Stomach (tissue), 9 donors: ENCODE results near the gene LAGE3. TPM values are rescaled to one million over a fixed set of nuclear protein-coding genes. Genes with fewer than 3 reads are reported as not detected.

Experiments used
- DNase-seq, 2 donors: peaks; one replicate each; pipeline versions ENCODE4 v3.0.0 to v3.0.0-alpha.2; 2013 to 2019
- H3K27ac ChIP-seq, 5 donors: fragments of 200-600 bp in 4 of 5; sonication (generic) in 4 of 5; one replicate each; pipeline ENCODE4 v1.5.1; 2013 to 2019; ENCODE audit warnings: mild to moderate bottlenecking in 1 of 5, moderate library complexity in 1 of 5
- H3K27me3 ChIP-seq, 3 donors: fragments of 200-600 bp; sonication (generic); one replicate each; pipeline ENCODE4 v1.5.1; 2017 to 2019; ENCODE audit warnings: mixed run types in 1 of 3
- H3K36me3 ChIP-seq, 4 donors: fragments of 200-600 bp; sonication (generic); 1 replicate in 3 of 4; 2 replicates in 1 of 4; pipeline ENCODE4 v1.5.1; 2016 to 2019
- H3K4me1 ChIP-seq, 4 donors: fragments of 200-600 bp; sonication (generic); one replicate each; pipeline ENCODE4 v1.5.1; 2016 to 2019
- H3K4me3 ChIP-seq, 4 donors: fragments of 200-600 bp; sonication (generic) in 3 of 4; one replicate each; pipeline ENCODE4 v1.5.1; 2016 to 2019; ENCODE audit warnings: mild to moderate bottlenecking in 1 of 4
- H3K9me3 ChIP-seq, 4 donors: fragments of 200-600 bp; sonication (generic); one replicate each; pipeline ENCODE4 v1.5.1; 2016 to 2019
- EP300 ChIP-seq: sonication (generic); formaldehyde crosslinking; IDR thresholded peaks from one replicate; pipeline ENCODE4 v1.6.1; 2017; ENCODE audit warnings: antibody characterized with exemption
- POLR2A ChIP-seq, 4 donors: fragments of 450-650 bp; IDR thresholded peaks; one replicate each; pipeline ENCODE4 v1.6.1; 2016; ENCODE audit warnings: antibody characterized with exemption in 4 of 4, control low read depth in 2 of 4, mild to moderate bottlenecking in 1 of 4, moderate library complexity in 1 of 4
- POLR2AphosphoS5 ChIP-seq, 3 donors: sonication (generic); formaldehyde crosslinking; IDR thresholded peaks; one replicate each; pipeline ENCODE4 v1.6.1; 2016; ENCODE audit warnings: antibody characterized with exemption in 3 of 3
- WGBS, 5 donors: extraction: QIAGEN DNeasy Blood & Tissue Kit in 3 of 5; methylation state at CpG; one replicate each; pipeline versions ENCODE4 v1.1.5 to v1.1.7; 2013 to 2018; 5-methylcytosine and 5-hydroxymethylcytosine counted together
- intact Hi-C: fragments of 100-400 bp; cut with DNase I; formaldehyde crosslinking; loops from one replicate; pipeline ENCODE4 v1.15.1; 2023; ENCODE audit warnings: low total_unique reads
- polyA plus RNA-seq, 3 donors: library from polyadenylated mRNA; stranded (reverse); fragments of 200-250 nt; gene quantifications; one replicate each; pipeline ENCODE4 v1.2.3, GENCODE V29; 2013
- total RNA-seq, 5 donors: library from RNA; depleted of rRNA; stranded (reverse); fragments of >200 nt; gene quantifications; one replicate each; pipeline versions ENCODE4 v1.1.0 to v1.2.3, GENCODE V29; 2014 to 2016
- TF ChIP-seq, protein P1 (sequence below), 7 experiments: fragments of 450-650 bp in 4 of 7; fragments of 200-600 bp in 3 of 7; sonication (generic) in 3 of 7; IDR thresholded peaks; one replicate each; pipeline ENCODE4 v1.5.1; 2016 to 2019; ENCODE audit warnings: antibody characterized with exemption in 7 of 7, control low read depth in 2 of 7, mild to moderate bottlenecking in 1 of 7
- donor health status: healthy with polysubstance abuse.
- donor health status: Bipolar disorder and iron deficiency.
- donor health status: healthy.

The LAGE3 gene
- total and polyA plus RNA-seq, 8 donors = 2.7 to 29.0 (median 8.4) TPM; not detected in 1

DNA sequence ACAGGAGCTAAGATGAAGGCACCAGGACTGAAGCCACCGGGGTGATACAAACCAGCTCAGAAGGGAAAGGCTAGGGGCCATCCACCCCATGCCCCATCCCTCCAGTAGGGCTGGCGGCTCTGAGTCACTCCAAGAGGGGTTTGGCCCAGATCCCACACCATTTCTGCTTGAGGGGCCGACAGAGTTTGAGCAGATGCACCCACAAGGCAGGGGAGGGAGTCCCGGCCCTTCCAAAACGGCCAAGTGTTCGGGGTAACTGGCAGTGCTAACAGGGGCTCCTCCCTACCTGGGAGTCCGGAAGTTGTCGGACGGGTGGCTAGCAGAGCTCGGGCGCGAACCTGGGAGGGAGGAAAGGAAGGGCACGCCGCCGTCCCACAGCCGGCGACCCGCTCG lies 10.9 kb upstream of the LAGE3 start:
- peak in 1 of 2 donors; percentile 64 for DNase-seq
- Histone ChIP-seq H3K27ac (peak overlapping the region; percentile 92 to 98 (median 94)), H3K9me3 (no peaks in the 10 kb centered on the region), H3K4me1 (peaks cover 0 to 46% (median 23%) of the 10 kb centered on the region in 4 donors), H3K27me3 (no peaks in the 10 kb centered on the region), H3K4me3 (peak overlapping the region; percentile 55 to 61 (median 57)), H3K36me3 (peaks cover 0 to 16% (median 11%) of the 10 kb centered on the region in 4 donors)
- 1 to 31% (median 23%) methylated on average over 6 to 19 of the region's 19 CpGs; no CpG with 5 or more reads in 1 of the 5 donors for WGBS, 5 donors
- TF ChIP-seq POLR2A (IDR thresholded peaks at IDR 0.05) = no peak
- TF ChIP-seq EP300 = no peak
- TF ChIP-seq POLR2AphosphoS5 (IDR thresholded peaks at IDR 0.05) = no peak
- TF ChIP-seq, protein P1, sequence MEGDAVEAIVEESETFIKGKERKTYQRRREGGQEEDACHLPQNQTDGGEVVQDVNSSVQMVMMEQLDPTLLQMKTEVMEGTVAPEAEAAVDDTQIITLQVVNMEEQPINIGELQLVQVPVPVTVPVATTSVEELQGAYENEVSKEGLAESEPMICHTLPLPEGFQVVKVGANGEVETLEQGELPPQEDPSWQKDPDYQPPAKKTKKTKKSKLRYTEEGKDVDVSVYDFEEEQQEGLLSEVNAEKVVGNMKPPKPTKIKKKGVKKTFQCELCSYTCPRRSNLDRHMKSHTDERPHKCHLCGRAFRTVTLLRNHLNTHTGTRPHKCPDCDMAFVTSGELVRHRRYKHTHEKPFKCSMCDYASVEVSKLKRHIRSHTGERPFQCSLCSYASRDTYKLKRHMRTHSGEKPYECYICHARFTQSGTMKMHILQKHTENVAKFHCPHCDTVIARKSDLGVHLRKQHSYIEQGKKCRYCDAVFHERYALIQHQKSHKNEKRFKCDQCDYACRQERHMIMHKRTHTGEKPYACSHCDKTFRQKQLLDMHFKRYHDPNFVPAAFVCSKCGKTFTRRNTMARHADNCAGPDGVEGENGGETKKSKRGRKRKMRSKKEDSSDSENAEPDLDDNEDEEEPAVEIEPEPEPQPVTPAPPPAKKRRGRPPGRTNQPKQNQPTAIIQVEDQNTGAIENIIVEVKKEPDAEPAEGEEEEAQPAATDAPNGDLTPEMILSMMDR (IDR thresholded peaks at IDR 0.05) = no peak
- intact Hi-C loops = no loop called here

DNA sequence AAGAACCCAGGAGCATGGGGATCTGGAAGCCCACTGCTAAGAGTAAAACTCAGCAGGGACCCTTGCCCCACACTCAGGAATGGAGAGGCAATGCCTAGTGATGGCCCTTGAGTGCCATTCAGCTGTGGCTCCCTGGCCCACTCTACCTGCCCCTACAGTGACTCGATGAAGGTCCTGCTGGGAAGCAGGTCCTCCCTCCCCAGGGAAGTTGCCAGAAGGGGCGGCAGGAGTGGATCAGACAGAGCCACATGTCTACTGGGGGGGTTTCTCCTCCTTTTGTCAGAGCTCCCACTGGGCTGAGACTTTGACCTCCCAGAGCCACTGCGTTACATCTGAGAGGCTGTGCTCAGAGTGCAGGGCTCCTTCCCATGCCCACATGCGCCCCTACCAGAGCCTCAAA lies 10.1 kb upstream of the LAGE3 start:
- 82 to 85% (median 83%) methylated on average over 1 to 4 of the region's 4 CpGs for WGBS, 5 donors
- Histone ChIP-seq H3K4me1 (peaks cover 0 to 54% (median 31%) of the 10 kb centered on the region in 4 donors), H3K36me3 (peaks cover 0 to 23% (median 17%) of the 10 kb centered on the region in 4 donors), H3K27ac (peak overlapping the region in 4 of 5 donors; percentile 92 to 98 (median 94)), H3K27me3 (no peaks in the 10 kb centered on the region), H3K9me3 (no peaks in the 10 kb centered on the region), H3K4me3 (peak overlapping the region; percentile 55 to 61 (median 57))
- TF ChIP-seq POLR2A (IDR thresholded peaks at IDR 0.05) (no peak), POLR2AphosphoS5 (IDR thresholded peaks at IDR 0.05) (no peak)
- no peak for DNase-seq
- intact Hi-C loops = no loop called here

DNA sequence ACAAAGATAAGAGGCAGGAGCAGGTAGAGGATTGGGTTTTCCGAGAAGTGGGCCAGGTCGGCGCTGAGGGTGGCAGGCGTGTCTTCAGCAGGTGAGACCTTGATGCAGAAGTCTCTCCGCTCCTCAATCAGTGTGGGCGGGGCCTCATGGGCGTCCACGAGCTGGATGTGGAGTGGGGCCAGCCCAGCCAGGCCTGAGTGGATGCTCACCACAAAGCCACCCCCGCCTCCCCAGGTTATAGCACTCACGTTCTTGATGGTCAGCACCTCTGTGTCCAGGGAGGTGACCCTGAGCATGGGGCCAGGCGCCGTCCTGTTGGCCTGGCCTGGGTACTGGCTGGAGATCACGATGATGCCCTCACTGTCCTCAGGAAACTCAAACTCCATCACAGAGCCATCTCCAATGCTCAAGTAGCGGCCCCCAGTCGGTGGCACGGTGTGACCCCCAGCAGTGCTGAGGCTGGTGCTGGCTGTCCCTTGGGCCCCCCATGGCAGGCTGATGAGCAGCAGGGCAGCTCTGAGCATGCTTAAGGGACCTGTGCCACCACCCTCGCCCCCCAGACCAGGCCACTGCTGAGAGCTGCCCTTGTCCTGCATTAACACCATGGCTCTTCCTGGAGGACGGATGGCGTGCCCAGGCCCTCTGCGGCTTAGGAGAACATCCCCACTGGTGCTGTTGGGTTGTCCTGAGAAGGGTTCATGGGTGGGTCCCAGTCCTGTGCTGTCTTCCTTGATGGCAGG lies 9.4 kb upstream of the LAGE3 start:
- Histone ChIP-seq H3K9me3 (no peaks in the 10 kb centered on the region), H3K27me3 (no peaks in the 10 kb centered on the region), H3K4me3 (no peak overlapping the region), H3K4me1 (peaks cover 0 to 57% (median 35%) of the 10 kb centered on the region in 4 donors), H3K27ac (peak overlapping the region in 1 of 5 donors; percentile 95), H3K36me3 (peaks cover 0 to 30% (median 22%) of the 10 kb centered on the region in 4 donors)
- intact Hi-C loops = no loop called here
- TF ChIP-seq, protein P1 (IDR thresholded peaks at IDR 0.05) = no peak
- TF ChIP-seq EP300 (no peak), POLR2A (IDR thresholded peaks at IDR 0.05) (no peak), POLR2AphosphoS5 (IDR thresholded peaks at IDR 0.05) (no peak)
- WGBS, 5 donors = 80 to 94% (median 88%) methylated on average over 7 to 20 of the region's 20 CpGs
- no peak for DNase-seq

DNA sequence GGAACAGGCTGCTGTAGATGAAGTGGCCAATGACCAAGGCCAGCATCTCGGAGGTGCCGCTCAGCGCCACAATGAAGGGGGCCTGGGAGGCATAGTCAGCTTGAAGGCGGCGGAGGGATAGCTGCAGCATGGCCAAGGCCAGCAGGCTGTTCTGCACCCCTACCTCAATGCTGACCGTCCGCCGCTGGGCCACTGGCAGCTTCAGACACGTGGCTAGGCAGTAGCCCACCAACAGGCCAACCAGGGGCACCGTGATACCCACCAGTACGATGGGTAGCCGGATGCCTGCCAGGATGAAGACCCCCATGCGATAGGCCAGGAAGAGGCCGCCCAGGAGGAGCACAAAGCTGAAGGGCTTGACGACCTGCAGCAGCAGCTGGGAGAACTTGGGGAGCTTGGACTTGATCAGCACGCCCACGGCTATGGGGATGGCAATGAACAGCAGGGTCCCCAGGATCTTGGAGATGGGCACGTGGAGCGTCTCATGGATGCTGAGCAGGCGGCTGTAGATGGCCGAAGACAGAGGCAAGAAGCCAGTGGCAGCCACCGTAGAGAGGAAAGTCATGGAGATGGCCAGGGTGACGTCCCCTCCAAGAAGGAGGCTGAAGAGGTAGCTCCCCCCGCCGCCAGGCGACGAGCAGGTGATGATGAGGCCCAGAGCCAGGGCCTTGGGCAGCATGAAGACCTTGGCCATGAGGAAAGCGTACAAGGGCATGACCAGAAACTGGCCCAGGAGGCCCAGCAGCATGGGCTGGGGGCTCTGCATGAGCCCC lies 8.6 kb upstream of the LAGE3 start:
- Histone ChIP-seq H3K27ac (peak overlapping the region in 4 of 5 donors; percentile 84 to 91 (median 85)), H3K4me1 (peaks cover 0 to 57% (median 35%) of the 10 kb centered on the region in 4 donors), H3K9me3 (no peaks in the 10 kb centered on the region), H3K4me3 (no peak overlapping the region), H3K27me3 (no peaks in the 10 kb centered on the region), H3K36me3 (peaks cover 0 to 31% (median 23%) of the 10 kb centered on the region in 4 donors)
- intact Hi-C loops = no loop called here
- 91 to 95% (median 93%) methylated on average over 21 to 28 of the region's 28 CpGs for WGBS, 5 donors
- TF ChIP-seq EP300 (no peak), POLR2AphosphoS5 (IDR thresholded peaks at IDR 0.05) (no peak), POLR2A (IDR thresholded peaks at IDR 0.05) (no peak)
- TF ChIP-seq, protein P1 (IDR thresholded peaks at IDR 0.05) = no peak
- DNase-seq = no peak
